ENCODE results near the gene MBOAT1.

- TF ChIP-seq GATA2 (IDR thresholded peaks at IDR 0.05; ENCODE audit: low read depth, low read length), result no peak
- TF ChIP-seq GATA3 (IDR thresholded peaks at IDR 0.05; ENCODE audit: low read depth, low read length), result no peak
Measured at GRCh38 chr6:20173833-20174792, 38.2 kb downstream of the MBOAT1 start.

All from SH-SY5Y (cell line).